CD4-positive, alpha-beta T cell treated with Interleukin-12 subunit alpha and Interleukin-12 subunit beta, for 1 hour (primary cell): Measurements from ENCODE around the gene PREX1.
"Not testable (repeated sequence)": the region's sequence is repeated elsewhere in the genome, so short reads cannot be mapped to it uniquely, and the experiment has no call there.

ENCODE experiments used
- DNase-seq: peaks from one replicate; pipeline ENCODE4 v3.0.0-alpha.2; 2020

Gene PREX1

GRCh38 chr20:48770700-48771442 is 56.9 kb downstream of the PREX1 start:
- DNase-seq: no peak

GRCh38 chr20:48769069-48769983 is 58.5 kb downstream of the PREX1 start:
- peak; percentile 84 for DNase-seq

- peak; percentile 52 for DNase-seq
These were observed 60.5 kb downstream of the PREX1 start for GRCh38 chr20:48766961-48767960.

GRCh38 chr20:48766205-48766604 is 61.6 kb downstream of the PREX1 start:
- DNase-seq: no peak

- DNase-seq: no peak
These were observed 62.4 kb downstream of the PREX1 start for GRCh38 chr20:48765359-48765758.

GRCh38 chr20:48763216-48763914 is 64.4 kb downstream of the PREX1 start:
- DNase-seq: no peak

- DNase-seq: no peak
These were observed 65.9 kb downstream of the PREX1 start for GRCh38 chr20:48761874-48762273.

DNA sequence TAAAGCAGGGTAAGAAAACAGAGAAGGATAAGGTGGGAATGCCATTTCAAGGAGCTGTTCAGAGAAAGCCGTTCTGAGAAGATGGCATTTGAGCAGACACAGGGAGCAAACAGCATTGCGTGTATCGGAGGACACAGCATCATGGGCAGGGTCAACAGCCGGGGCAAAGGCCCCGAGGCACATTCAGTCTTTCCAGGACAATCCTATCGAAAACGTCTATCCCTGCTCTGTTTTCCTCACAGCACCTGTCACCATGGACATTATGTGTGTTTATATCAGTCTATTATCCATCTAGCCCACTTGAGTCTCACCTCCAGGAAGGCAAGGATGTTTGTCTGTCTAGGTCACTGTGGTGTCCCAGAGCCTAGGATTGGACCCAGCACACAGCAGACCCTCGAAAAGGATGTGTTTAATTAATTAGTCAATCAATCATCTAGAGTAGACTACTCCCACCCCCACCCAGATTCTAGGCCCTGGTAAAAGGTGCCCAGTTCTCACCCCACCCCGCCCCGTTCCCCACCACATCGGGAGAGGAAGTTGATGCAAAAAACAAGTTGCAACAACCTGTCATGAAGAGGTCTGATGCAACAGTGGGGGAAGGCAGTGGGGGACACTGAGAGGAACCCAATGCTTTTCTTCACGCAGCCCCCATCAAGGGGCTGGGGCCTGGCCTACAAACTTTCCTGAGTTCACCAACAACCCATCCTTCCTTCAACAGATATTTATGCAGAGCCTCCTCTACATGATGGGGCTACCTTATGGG is 66.6 kb downstream of the PREX1 start:
- peak; percentile 72 for DNase-seq

- DNase-seq: peak; percentile 82
These were observed 67.3 kb downstream of the PREX1 start for GRCh38 chr20:48760403-48760983.

DNA sequence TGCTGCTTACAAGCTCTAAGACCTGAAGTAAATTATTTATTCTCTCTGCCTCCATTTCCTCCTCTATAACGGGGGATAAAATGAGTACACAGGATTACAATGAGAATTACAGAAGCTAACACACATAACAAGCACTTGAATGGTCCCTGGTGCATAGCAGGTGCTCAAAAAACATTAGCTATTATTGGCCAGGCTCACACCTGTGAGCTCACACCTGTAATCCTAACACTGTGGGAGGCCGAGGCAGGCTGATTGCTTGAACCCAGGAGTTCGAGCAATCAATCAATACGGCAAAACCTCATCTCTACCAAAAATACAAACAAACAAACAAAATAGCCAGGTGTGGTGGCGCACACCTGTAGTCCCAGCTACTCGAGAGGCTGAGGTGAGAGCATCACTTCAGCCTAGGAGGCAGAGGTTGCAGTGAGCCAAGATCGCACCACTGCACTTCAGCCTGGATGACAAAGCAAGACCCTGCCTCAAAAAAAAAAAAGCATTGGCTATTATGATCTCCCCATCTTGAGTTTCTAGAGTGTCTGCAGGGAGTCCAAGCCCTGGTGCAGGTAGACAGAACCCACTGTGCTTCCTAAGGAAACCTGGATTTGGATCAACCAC is 68.1 kb downstream of the PREX1 start:
- no peak for DNase-seq

DNA sequence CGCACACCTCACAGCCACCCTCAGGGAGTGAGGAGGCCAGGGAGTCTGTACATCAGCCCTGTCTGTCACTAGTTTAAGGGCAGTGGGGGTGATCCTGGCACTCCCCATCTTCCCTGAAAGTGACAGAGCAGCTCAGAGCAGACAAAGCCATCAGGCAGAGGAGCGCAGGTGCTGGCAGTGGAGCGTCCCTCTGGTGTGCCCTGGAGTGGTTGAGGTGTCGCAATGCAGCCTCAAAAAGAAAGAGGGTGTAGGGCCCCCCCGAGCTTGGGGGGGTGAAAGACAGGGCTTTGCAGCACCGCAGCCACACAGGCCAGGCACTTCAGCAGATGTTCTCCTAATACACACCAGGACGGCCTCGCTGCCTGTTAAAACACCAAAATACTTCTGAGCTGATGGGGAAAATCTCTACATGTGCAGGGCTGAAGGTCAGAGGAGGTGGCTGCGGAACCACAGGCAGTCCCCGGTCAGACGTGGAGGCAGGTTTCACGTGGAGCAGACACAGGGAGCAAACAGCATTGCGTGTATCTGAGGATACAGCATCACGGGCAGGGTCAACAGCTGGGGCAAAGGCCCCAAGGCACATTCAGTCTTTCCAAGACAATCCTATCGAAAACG is 69.5 kb downstream of the PREX1 start:
- DNase-seq: peak; percentile 65

- DNase-seq: not testable (repeated sequence)
These were observed 71.0 kb downstream of the PREX1 start for GRCh38 chr20:48756774-48757173.

GRCh38 chr20:48754292-48754691 is 73.5 kb downstream of the PREX1 start:
- DNase-seq: no peak

DNA sequence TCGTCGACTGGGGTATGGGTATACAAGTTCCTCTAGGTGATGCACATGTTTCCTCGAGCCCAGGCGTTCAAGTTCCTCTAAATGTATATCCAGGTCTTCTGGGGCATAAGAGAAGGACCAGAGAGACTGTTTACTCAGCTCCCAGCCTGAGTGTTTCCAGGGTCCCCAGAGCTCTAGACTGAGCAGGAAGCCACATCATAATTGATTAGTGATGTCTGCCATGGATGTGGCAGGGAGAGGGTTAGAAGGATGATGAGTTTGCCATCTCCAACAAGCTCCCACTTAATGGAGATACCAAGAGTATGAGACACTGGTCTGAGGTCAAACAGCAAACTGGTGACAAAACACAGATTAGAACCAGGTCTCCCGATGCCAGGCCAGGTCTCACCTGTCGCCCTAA is 74.8 kb downstream of the PREX1 start:
- DNase-seq: no peak

DNA sequence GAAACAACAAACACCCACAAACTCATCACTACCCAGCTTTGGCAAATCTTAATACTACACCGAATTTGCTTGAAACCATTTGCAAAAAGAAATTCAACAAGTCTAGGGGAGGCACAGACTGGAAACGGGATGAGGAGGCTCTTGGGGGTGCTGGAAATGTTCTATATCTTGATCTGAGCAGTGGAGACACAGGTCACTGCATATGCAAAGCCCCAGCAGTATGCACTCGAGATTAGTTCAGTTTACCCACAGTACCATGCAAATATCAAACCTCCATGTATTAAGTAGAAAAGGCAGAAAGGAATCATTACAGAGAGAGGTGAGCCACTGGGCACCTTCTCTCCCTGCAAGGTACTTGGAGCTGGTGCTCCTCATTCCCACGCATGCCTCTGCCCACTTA is 75.9 kb downstream of the PREX1 start:
- DNase-seq: no peak

GRCh38 chr20:48750941-48751635 is 76.7 kb downstream of the PREX1 start:
- DNase-seq: peak; percentile 56

GRCh38 chr20:48750376-48750775 is 77.4 kb downstream of the PREX1 start:
- DNase-seq: no peak

DNA sequence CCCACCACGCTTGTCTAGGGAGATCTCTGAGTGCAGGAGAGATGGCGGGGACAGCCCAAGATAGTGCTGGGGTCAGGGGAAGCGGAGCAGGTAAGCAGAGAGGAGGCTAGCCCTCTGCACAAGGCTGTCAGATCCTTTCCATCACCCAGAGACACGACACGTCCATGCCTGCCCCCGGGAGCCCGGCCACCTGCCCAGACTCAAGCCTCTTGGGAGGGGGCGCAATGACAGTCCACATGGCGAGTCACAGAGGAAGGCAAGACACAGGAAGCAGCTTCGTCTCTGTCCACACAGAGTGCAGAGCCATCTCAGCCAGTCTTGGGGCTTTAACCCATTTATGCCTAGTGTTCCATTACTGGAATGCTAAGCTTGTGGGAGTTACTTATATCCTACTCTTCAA is 78.4 kb downstream of the PREX1 start:
- no peak for DNase-seq

DNA sequence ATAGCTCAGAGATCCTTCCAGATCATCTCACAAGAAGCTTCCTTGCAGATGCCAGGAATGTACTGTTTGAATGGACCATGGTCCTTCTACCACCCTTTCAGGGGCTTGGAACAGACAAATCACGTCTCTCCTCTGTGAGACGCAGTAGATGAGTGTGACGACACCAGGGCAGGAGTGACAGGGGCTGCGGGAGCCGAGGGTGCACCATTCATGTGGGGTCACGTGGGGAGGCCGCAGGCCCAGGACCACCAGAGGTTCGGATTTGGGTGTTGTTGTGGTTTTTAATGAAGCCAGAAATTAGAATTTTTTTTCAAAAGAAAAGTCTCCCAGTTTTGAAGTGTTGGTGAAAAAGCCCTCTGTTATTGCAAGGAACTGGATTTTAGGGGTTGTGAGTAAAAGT is 79.2 kb downstream of the PREX1 start:
- no peak for DNase-seq
